ENCODE results near the gene GPSM1. TPM values are rescaled to one million over a fixed set of nuclear protein-coding genes. Genes with fewer than 3 reads are reported as not detected.

The GPSM1 gene
- total RNA-seq, 1 donor from 2014 or later = 35.4 TPM

GRCh38 chr9:136287960-136288753 lies 39.2 kb upstream of the GPSM1 start:
- Histone ChIP-seq H3K27me3 (no peaks in the 10 kb centered on the region), H3K4me3 (no peak overlapping the region), H3K36me3 (no peaks in the 10 kb centered on the region), H3K9me3 (no peaks in the 10 kb centered on the region), H3K27ac (no peak overlapping the region), H3K4me1 (no peaks in the 10 kb centered on the region)
- DNase-seq (ENCODE audit: extremely low spot score in 2 of 2) = no peak
- no peak for TF ChIP-seq POLR2A (IDR thresholded peaks at IDR 0.05)
- TF ChIP-seq POLR2AphosphoS5 (IDR thresholded peaks at IDR 0.05; ENCODE audit: insufficient read depth in 1 of 2, low read depth in 1 of 2) = no peak
- no peak for TF ChIP-seq CTCF (IDR thresholded peaks at IDR 0.05)
- intact Hi-C loops (cut with DNase I) = no loop called here

GRCh38 chr9:136289651-136290507 lies 37.5 kb upstream of the GPSM1 start:
- H3K27me3 ChIP-seq = no peaks in the 10 kb centered on the region
- intact Hi-C loops (cut with DNase I) = no loop called here
- no peak for DNase-seq (ENCODE audit: extremely low spot score in 2 of 2)

GRCh38 chr9:136290508-136291000 lies 36.8 kb upstream of the GPSM1 start:
- no peaks in the 10 kb centered on the region for H3K9me3 ChIP-seq
- H3K27ac ChIP-seq = no peak overlapping the region
- intact Hi-C loops (cut with DNase I) = no loop called here
- TF ChIP-seq POLR2AphosphoS5 (IDR thresholded peaks at IDR 0.05; ENCODE audit: insufficient read depth in 1 of 2, low read depth in 1 of 2) (no peak), POLR2A (IDR thresholded peaks at IDR 0.05) (no peak), CTCF (IDR thresholded peaks at IDR 0.05) (no peak)
- H3K27me3 ChIP-seq = no peaks in the 10 kb centered on the region
- H3K36me3 ChIP-seq = no peaks in the 10 kb centered on the region
- no peak overlapping the region for H3K4me3 ChIP-seq
- no peaks in the 10 kb centered on the region for H3K4me1 ChIP-seq
- no peak for DNase-seq (ENCODE audit: extremely low spot score in 2 of 2)

More at GRCh38 chr9:136289651-136290507, 37.5 kb upstream of the GPSM1 start:
- TF ChIP-seq POLR2AphosphoS5 (IDR thresholded peaks at IDR 0.05; ENCODE audit: insufficient read depth in 1 of 2, low read depth in 1 of 2) (no peak), CTCF (IDR thresholded peaks at IDR 0.05) (no peak), POLR2A (IDR thresholded peaks at IDR 0.05) (no peak)
- Histone ChIP-seq H3K4me3 (no peak overlapping the region), H3K36me3 (no peaks in the 10 kb centered on the region), H3K4me1 (no peaks in the 10 kb centered on the region), H3K9me3 (no peaks in the 10 kb centered on the region), H3K27ac (no peak overlapping the region)

GRCh38 chr9:136291306-136292025 lies 35.9 kb upstream of the GPSM1 start:
- Histone ChIP-seq H3K36me3 (no peaks in the 10 kb centered on the region), H3K9me3 (no peaks in the 10 kb centered on the region), H3K4me3 (no peak overlapping the region), H3K27ac (no peak overlapping the region), H3K27me3 (no peaks in the 10 kb centered on the region), H3K4me1 (peaks cover 1% of the 10 kb centered on the region)
- intact Hi-C loops (cut with DNase I) = no loop called here
- DNase-seq (ENCODE audit: extremely low spot score in 2 of 2) = no peak
- TF ChIP-seq POLR2AphosphoS5 (IDR thresholded peaks at IDR 0.05; ENCODE audit: insufficient read depth in 1 of 2, low read depth in 1 of 2) (no peak), POLR2A (IDR thresholded peaks at IDR 0.05) (no peak), CTCF (IDR thresholded peaks at IDR 0.05) (no peak)
